GM21447 (cell line): ENCODE measurements around the gene NCLN.
"Not testable (repeated sequence)": the region's sequence is repeated elsewhere in the genome, so short reads cannot be mapped to it uniquely, and the experiment has no call there.

Experiments used
- ATAC-seq: cut with Tn5 transposase; IDR thresholded peaks from one replicate; pipeline ENCODE4 v1.9.1; 2021; ENCODE audit not compliant: unreplicated experiment

The NCLN gene

GRCh38 chr19:3185461-3186159 lies at the start of gene NCLN:
TSS of gene NCLN (plus strand) at chr19:3185930. CDS start at chr19:3186031, 101 bp downstream.
- ATAC-seq, result peak; percentile 59

- no peak for ATAC-seq
Measured at GRCh38 chr19:3135961-3136683, 49.6 kb upstream of the NCLN start, which contains the start of gene GNA15. TSS of gene GNA15 (plus strand) at chr19:3136033. CDS start at chr19:3136451, 418 bp downstream.

- ATAC-seq, result no peak
Measured at GRCh38 chr19:3136684-3137055, 49.1 kb upstream of the NCLN start.

- ATAC-seq, result no peak
Measured at GRCh38 chr19:3137119-3137518, 48.6 kb upstream of the NCLN start.

- no peak for ATAC-seq
Measured at GRCh38 chr19:3138268-3138667, 47.5 kb upstream of the NCLN start.

GRCh38 chr19:3140667-3141038 lies 45.1 kb upstream of the NCLN start:
- no peak for ATAC-seq

GRCh38 chr19:3142292-3142670 lies 43.4 kb upstream of the NCLN start:
- no peak for ATAC-seq

- ATAC-seq, result no peak
Measured at GRCh38 chr19:3142781-3143337, 42.9 kb upstream of the NCLN start.

- no peak for ATAC-seq
Measured at GRCh38 chr19:3145909-3146676, 39.6 kb upstream of the NCLN start.

- ATAC-seq, result no peak
Measured at GRCh38 chr19:3146677-3147100, 39.0 kb upstream of the NCLN start.

GRCh38 chr19:3148503-3148902 lies 37.2 kb upstream of the NCLN start:
- ATAC-seq, result no peak

GRCh38 chr19:3149089-3149488 lies 36.6 kb upstream of the NCLN start:
- ATAC-seq, result no peak

GRCh38 chr19:3149526-3150505 lies 35.9 kb upstream of the NCLN start:
- ATAC-seq, result no peak

- ATAC-seq, result no peak
Measured at GRCh38 chr19:3150739-3151329, 34.9 kb upstream of the NCLN start.

GRCh38 chr19:3151563-3152418 lies 33.9 kb upstream of the NCLN start:
- ATAC-seq, result no peak

GRCh38 chr19:3152419-3152780 lies 33.3 kb upstream of the NCLN start:
- ATAC-seq, result no peak

GRCh38 chr19:3153286-3154230 lies 32.2 kb upstream of the NCLN start:
- ATAC-seq, result no peak

- ATAC-seq, result not testable (repeated sequence)
Measured at GRCh38 chr19:3154447-3154846, 31.3 kb upstream of the NCLN start.
